GM23248 (cell line): Measurements from ENCODE around the gene ALOXE3.

Experiments used
- EZH2 ChIP-seq: fragments of 200-600 bp; sonication (generic); IDR thresholded peaks from 2 replicates; pipeline ENCODE4 v1.6.1; 2018; ENCODE audit warnings: antibody characterized with exemption, mild to moderate bottlenecking; ENCODE audit not compliant: insufficient read depth, poor library complexity, severe bottlenecking
- EZH2phosphoT487 ChIP-seq: fragments of 200-600 bp; sonication (generic); IDR thresholded peaks from 2 replicates; pipeline ENCODE4 v1.6.1; 2018; ENCODE audit warnings: antibody characterized with exemption, moderate library complexity, mild to moderate bottlenecking, low read depth; ENCODE audit not compliant: insufficient read depth

GRCh38 chr17:8116776-8117175 lies 1.5 kb downstream of the ALOXE3 start:
- TF ChIP-seq EZH2phosphoT487 (no peak), EZH2 (no peak)
